NT2/D1 (cell line): Measurements from ENCODE around the gene PRKAR1A.

Experiments used
- SUZ12 ChIP-seq: IDR thresholded peaks from 2 replicates; pipeline ENCODE4 v1.6.1; 2011; ENCODE audit not compliant: insufficient read length, insufficient read depth; ENCODE audit errors: extremely low read depth
- YY1 ChIP-seq: IDR thresholded peaks from 2 replicates; pipeline ENCODE4 v1.6.1; 2011; ENCODE audit not compliant: insufficient read length, insufficient read depth
- ZNF274 ChIP-seq: IDR thresholded peaks from 2 replicates; pipeline ENCODE4 v1.6.1; 2011; ENCODE audit warnings: mild to moderate bottlenecking, low read depth, low read length

- TF ChIP-seq ZNF274: no peak
- no peak for TF ChIP-seq YY1
- TF ChIP-seq SUZ12: no peak
Measured at GRCh38 chr17:68592682-68593641, 80.7 kb downstream of the PRKAR1A start.
